Colonic mucosa (tissue), 4 donors: Measurements from ENCODE around the gene GALNT18. TPM values are rescaled to one million over a fixed set of nuclear protein-coding genes. Genes with fewer than 3 reads are reported as not detected.

Source experiments
- DNase-seq: peaks from one replicate; pipeline ENCODE4 v3.0.0-alpha.2; 2020
- H3K27ac ChIP-seq: fragments of 200-600 bp; one replicate; pipeline ENCODE4 v1.8.0; 2021
- H3K27me3 ChIP-seq: fragments of 200-600 bp; one replicate; pipeline ENCODE4 v1.8.0; 2021
- H3K36me3 ChIP-seq: fragments of 200-600 bp; one replicate; pipeline ENCODE4 v1.8.0; 2021
- H3K4me1 ChIP-seq: fragments of 200-600 bp; one replicate; pipeline ENCODE4 v1.8.0; 2021; ENCODE audit warnings: mild to moderate bottlenecking
- H3K4me3 ChIP-seq: fragments of 200-600 bp; one replicate; pipeline ENCODE4 v1.8.0; 2021
- H3K9ac ChIP-seq, 2 donors: one replicate each; pipeline ENCODE4 v1.7.0; 2013; ENCODE audit warnings: control low read depth in 2 of 2, low read depth in 2 of 2, low read length in 2 of 2
- H3K9me3 ChIP-seq: fragments of 200-600 bp; one replicate; pipeline ENCODE4 v1.8.0; 2021
- intact Hi-C: fragments of 100-400 bp; cut with DNase I; formaldehyde crosslinking; loops from one replicate; pipeline ENCODE4 v1.14.1; 2022
- total RNA-seq, 2 donors: library from RNA; stranded (reverse); fragmentation: NEBNext Ultra II Directional in 1 of 2; extraction: Animal tissue kit (Norgen Biotek cat#: 25700) in 1 of 2; gene quantifications; one replicate each; pipeline ENCODE4 v1.2.1, GENCODE V29; 2021
- TF ChIP-seq, protein P1 (sequence below): fragments of 200-600 bp; IDR thresholded peaks from one replicate; pipeline ENCODE4 v1.8.0; 2022; ENCODE audit warnings: antibody characterized with exemption, mild to moderate bottlenecking
- donor health status: healthy.
- donor health status: DM: no; HTN: no; CAD: no.
- donor health status: DM: no; HTN: no; CAD: no.

Gene GALNT18
- total RNA-seq, 2 donors from 2014 or later = 3.6 to 8.3 TPM

DNA sequence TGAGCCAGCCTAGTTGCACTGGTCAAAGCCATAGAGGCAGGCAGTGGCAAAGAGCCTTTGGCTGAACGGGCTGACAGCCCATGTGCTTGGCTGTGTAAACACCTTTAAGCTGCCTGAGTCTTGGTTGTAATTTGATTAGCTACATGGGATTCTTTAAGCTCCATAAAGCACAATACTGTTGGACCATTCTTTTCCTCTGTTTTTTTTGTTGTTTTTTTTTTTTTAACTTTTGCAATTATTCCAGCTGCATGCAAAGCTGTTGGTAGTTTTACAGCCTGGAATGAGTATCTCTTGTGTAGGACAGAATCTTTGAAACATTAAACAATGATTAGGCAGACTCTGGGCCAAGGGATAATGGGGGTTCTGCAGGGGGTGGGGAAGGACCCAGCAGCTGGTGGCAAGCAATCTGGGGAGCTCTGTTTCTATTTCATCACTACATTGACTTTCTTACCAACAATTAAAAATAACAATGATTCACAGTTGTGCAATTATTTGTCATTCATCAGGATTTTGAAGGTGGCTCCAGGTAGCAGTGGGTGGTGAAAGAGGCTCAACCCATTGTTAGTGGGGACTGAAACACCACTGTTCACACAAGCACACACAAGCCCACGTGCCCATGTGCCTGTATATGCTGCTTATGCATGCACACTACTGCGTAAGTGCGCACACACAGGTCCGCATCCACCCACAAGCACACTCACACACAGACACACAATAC lies 199.2 kb downstream of the GALNT18 start:
- no peak overlapping the region for H3K9ac ChIP-seq
- intact Hi-C loops = no loop called here
- H3K4me3 ChIP-seq = no peak overlapping the region
- H3K4me1 ChIP-seq = no peaks in the 10 kb centered on the region
- no peaks in the 10 kb centered on the region for H3K9me3 ChIP-seq
- H3K36me3 ChIP-seq = no peaks in the 10 kb centered on the region
- TF ChIP-seq, protein P1, sequence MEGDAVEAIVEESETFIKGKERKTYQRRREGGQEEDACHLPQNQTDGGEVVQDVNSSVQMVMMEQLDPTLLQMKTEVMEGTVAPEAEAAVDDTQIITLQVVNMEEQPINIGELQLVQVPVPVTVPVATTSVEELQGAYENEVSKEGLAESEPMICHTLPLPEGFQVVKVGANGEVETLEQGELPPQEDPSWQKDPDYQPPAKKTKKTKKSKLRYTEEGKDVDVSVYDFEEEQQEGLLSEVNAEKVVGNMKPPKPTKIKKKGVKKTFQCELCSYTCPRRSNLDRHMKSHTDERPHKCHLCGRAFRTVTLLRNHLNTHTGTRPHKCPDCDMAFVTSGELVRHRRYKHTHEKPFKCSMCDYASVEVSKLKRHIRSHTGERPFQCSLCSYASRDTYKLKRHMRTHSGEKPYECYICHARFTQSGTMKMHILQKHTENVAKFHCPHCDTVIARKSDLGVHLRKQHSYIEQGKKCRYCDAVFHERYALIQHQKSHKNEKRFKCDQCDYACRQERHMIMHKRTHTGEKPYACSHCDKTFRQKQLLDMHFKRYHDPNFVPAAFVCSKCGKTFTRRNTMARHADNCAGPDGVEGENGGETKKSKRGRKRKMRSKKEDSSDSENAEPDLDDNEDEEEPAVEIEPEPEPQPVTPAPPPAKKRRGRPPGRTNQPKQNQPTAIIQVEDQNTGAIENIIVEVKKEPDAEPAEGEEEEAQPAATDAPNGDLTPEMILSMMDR = no peak
- no peak for DNase-seq
- H3K27me3 ChIP-seq = no peaks in the 10 kb centered on the region
- no peak overlapping the region for H3K27ac ChIP-seq

DNA sequence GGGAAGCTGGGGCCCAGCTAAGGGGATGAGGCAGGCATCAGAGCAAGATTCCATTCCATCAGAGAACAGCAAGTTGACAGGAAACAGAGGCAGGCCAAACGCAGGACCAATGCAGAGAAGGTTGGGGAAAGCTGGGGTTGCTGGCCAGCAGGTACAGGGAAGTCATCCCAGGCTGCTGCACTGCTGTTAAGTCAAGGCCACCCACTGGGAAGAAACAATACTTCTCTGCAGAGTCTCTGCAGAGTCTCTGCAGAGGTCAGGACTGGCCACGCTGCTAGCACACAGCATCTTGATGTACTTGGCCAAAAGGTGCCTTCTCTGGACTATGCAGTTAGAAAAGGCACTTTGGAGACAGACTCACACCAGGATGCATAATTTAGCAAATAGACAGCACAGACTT lies 200.3 kb downstream of the GALNT18 start:
- H3K27me3 ChIP-seq = no peaks in the 10 kb centered on the region
- no peaks in the 10 kb centered on the region for H3K4me1 ChIP-seq
- intact Hi-C loops = no loop called here
- TF ChIP-seq, protein P1 = no peak
- no peak overlapping the region for H3K4me3 ChIP-seq
- H3K9ac ChIP-seq = no peak overlapping the region
- H3K9me3 ChIP-seq = no peaks in the 10 kb centered on the region
- H3K27ac ChIP-seq = no peak overlapping the region
- no peak for DNase-seq
- no peaks in the 10 kb centered on the region for H3K36me3 ChIP-seq

DNA sequence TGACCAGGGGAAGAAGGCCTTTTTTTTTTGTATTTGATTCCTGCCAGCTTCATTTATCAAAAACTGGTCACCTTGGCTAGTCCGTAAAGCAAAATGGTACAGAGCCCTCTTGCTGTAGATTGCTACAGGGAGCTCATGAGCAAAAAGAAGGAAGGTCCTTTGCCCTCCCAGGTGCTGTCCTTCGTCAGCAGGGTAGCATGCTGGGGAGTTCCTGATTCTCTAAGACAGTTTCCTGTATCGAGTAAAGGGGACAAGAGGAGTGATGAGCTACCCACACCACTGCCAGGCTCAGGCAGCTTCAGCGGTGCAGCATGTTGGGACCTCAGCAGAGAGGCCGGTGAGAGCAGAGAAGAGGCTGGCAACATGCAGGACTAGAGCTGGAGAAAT lies 200.9 kb downstream of the GALNT18 start:
- H3K4me3 ChIP-seq = no peak overlapping the region
- TF ChIP-seq, protein P1 = no peak
- no peaks in the 10 kb centered on the region for H3K27me3 ChIP-seq
- H3K36me3 ChIP-seq = no peaks in the 10 kb centered on the region
- no peak for DNase-seq
- no peak overlapping the region for H3K9ac ChIP-seq
- intact Hi-C loops = no loop called here
- no peaks in the 10 kb centered on the region for H3K9me3 ChIP-seq
- no peak overlapping the region for H3K27ac ChIP-seq
- H3K4me1 ChIP-seq = no peaks in the 10 kb centered on the region

DNA sequence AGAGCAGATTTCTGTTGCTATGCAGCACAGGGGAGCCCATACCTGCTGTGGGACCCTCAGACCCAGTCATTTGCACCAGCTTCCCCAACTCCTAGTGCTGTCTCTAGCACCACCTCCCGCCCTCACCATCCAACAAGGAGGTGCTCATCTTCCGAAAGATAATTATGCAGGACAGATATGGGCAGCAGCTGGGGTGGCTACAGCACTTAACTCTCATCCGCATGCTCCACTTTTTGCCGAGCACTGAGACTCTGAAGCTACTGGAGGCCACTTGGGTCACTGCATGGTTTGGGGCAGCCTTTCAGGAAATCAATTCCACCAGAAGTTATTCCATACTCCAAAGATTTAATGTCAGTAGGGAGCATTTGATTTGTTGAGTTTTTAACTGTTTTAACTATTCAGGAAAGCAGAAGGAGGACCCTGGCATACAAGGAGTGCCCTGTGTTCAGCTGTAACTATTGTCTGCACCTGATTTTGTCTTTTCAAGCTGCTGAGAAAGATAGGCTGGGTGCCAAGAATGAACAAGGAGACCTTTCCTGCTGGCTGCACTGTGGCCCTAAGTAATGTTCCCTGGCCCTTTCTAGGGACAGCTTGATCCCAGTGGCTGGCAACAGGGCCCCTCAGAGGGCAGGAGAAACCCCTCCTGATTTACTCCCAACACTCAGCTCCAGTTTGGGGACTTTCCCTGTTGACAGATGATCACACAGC lies 201.5 kb downstream of the GALNT18 start:
- no peak overlapping the region for H3K27ac ChIP-seq
- intact Hi-C loops = no loop called here
- TF ChIP-seq, protein P1 = no peak
- no peaks in the 10 kb centered on the region for H3K4me1 ChIP-seq
- no peaks in the 10 kb centered on the region for H3K9me3 ChIP-seq
- H3K27me3 ChIP-seq = no peaks in the 10 kb centered on the region
- no peak for DNase-seq
- H3K36me3 ChIP-seq = no peaks in the 10 kb centered on the region
- no peak overlapping the region for H3K9ac ChIP-seq
- no peak overlapping the region for H3K4me3 ChIP-seq

DNA sequence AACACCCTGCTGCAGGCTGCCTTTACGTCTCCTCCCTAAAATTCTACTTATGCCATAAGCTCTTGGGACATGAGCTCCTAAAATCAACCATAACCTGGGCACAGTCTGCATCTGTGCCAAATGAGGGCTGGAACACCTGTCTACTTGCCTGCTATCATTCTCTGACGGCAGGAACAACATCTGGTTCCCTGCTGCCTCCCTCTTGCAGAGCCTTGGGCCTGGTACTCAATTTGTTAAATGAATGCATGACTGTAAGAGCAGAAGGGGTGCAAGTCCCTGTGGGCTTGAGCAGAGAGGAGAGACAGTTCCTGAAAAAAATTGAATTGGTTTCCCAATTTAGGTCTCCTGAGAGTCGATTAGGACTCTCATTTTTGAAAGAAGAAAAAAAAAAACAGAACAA lies 202.1 kb downstream of the GALNT18 start:
- Histone ChIP-seq H3K27ac (no peak overlapping the region), H3K9me3 (no peaks in the 10 kb centered on the region), H3K27me3 (no peaks in the 10 kb centered on the region), H3K36me3 (no peaks in the 10 kb centered on the region), H3K4me1 (no peaks in the 10 kb centered on the region), H3K9ac (no peak overlapping the region), H3K4me3 (no peak overlapping the region)
- no peak for DNase-seq
- TF ChIP-seq, protein P1 = no peak
- intact Hi-C loops = no loop called here
